ENCODE data around the gene AQP12B. TPM values are rescaled to one million over a fixed set of nuclear protein-coding genes. Genes with fewer than 3 reads are reported as not detected.
"Not testable (repeated sequence)": the region's sequence is repeated elsewhere in the genome, so short reads cannot be mapped to it uniquely, and the experiment has no call there.

Gene AQP12B
- total and polyA plus RNA-seq, 2 donors from 2014 or later: not detected

DNA sequence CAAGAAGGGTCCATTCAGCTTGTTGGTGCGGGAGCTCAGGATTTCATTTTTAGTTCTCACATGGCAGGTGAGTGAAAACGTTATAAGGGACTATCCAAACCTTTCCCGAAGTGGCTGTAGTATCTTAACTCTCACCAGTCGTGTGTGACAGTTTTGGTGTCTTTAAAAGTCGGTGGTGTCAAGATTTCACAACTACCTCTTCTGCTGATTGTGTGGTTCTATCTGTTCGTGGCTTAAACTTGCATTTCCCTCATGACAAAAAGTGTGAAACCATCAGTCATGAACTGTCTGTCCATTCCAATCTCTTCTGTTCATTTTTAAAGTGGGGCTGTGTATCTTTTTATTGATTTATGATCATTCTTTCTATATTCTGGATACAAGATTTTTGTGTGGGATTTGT is 3.8 kb upstream of the AQP12B start:
- H3K9ac ChIP-seq (ENCODE audit: low read length in 3 of 3): peak overlapping the region in 1 of 3 donors; percentile 7
- H3K4me1 ChIP-seq (ENCODE audit: control insufficient read depth in 2 of 3, insufficient read depth in 2 of 3, low read depth in 1 of 3, low read length in 3 of 3): peaks cover 0 to 3% (median 2%) of the 10 kb centered on the region in 3 donors
- H3K4me3 ChIP-seq (ENCODE audit: low read length in 3 of 3): no peak overlapping the region
- no peaks in the 10 kb centered on the region for H3K36me3 ChIP-seq (ENCODE audit: control insufficient read depth in 2 of 3, insufficient read depth in 3 of 3, low read length in 3 of 3)
- H3K27me3 ChIP-seq (ENCODE audit: control insufficient read depth, insufficient read depth, low read length): no peaks in the 10 kb centered on the region
- intact Hi-C loops (cut with DNase I): no loop called here
- H3K9me3 ChIP-seq (ENCODE audit: control insufficient read depth in 2 of 3, insufficient read depth in 1 of 3, low read length in 3 of 3): no peaks in the 10 kb centered on the region
- FAIRE-seq (no peak), DNase-seq (no peak)
- TF ChIP-seq, protein P1, sequence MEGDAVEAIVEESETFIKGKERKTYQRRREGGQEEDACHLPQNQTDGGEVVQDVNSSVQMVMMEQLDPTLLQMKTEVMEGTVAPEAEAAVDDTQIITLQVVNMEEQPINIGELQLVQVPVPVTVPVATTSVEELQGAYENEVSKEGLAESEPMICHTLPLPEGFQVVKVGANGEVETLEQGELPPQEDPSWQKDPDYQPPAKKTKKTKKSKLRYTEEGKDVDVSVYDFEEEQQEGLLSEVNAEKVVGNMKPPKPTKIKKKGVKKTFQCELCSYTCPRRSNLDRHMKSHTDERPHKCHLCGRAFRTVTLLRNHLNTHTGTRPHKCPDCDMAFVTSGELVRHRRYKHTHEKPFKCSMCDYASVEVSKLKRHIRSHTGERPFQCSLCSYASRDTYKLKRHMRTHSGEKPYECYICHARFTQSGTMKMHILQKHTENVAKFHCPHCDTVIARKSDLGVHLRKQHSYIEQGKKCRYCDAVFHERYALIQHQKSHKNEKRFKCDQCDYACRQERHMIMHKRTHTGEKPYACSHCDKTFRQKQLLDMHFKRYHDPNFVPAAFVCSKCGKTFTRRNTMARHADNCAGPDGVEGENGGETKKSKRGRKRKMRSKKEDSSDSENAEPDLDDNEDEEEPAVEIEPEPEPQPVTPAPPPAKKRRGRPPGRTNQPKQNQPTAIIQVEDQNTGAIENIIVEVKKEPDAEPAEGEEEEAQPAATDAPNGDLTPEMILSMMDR (IDR thresholded peaks at IDR 0.05; ENCODE audit: borderline replicate concordance, extremely low read depth, insufficient read depth): no peak
- no peak overlapping the region for H3K27ac ChIP-seq (ENCODE audit: low read depth in 2 of 2, low read length in 2 of 2)

DNA sequence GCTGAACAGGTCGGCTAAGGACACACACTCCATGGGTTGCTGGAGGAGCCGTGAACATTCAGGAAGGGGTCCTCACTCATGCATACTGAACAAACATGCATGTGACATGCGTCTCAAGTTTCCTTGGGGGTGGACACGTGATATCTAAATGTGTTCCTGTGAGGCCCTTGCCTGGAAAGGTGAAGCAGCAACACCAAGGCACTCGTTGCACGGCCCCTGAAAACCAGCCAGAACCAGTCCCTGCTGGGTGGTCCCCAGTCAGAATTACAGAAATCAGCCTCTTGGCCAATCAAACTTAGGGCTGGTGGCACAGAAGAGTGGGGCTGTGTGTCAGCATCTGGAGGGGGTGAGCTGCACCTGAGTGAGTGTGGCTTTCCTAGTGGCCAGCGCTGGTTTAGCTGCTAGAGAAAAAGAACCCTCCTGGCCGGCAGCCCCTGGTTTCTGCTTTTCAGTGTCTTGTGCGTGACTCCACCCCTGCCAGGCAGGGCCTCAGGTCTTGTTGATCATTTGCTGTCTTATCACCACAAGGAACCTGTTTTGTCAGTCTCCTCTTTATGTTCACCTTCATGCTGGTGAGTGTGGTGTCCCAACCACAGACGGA is 3.2 kb upstream of the AQP12B start:
- H3K9ac ChIP-seq (ENCODE audit: low read length in 3 of 3): peak overlapping the region in 1 of 3 donors; percentile 7
- intact Hi-C loops (cut with DNase I): no loop called here
- no peak overlapping the region for H3K27ac ChIP-seq (ENCODE audit: low read depth in 2 of 2, low read length in 2 of 2)
- peak; percentile 64 to 96 (median 90) for DNase-seq
- peaks cover 0 to 3% (median 2%) of the 10 kb centered on the region in 3 donors for H3K4me1 ChIP-seq (ENCODE audit: control insufficient read depth in 2 of 3, insufficient read depth in 2 of 3, low read depth in 1 of 3, low read length in 3 of 3)
- no peaks in the 10 kb centered on the region for H3K36me3 ChIP-seq (ENCODE audit: control insufficient read depth in 2 of 3, insufficient read depth in 3 of 3, low read length in 3 of 3)
- no peaks in the 10 kb centered on the region for H3K9me3 ChIP-seq (ENCODE audit: control insufficient read depth in 2 of 3, insufficient read depth in 1 of 3, low read length in 3 of 3)
- TF ChIP-seq, protein P1 (IDR thresholded peaks at IDR 0.05; ENCODE audit: borderline replicate concordance, extremely low read depth, insufficient read depth): no peak
- FAIRE-seq: no peak
- H3K27me3 ChIP-seq (ENCODE audit: control insufficient read depth, insufficient read depth, low read length): no peaks in the 10 kb centered on the region
- no peak overlapping the region for H3K4me3 ChIP-seq (ENCODE audit: low read length in 3 of 3)

DNA sequence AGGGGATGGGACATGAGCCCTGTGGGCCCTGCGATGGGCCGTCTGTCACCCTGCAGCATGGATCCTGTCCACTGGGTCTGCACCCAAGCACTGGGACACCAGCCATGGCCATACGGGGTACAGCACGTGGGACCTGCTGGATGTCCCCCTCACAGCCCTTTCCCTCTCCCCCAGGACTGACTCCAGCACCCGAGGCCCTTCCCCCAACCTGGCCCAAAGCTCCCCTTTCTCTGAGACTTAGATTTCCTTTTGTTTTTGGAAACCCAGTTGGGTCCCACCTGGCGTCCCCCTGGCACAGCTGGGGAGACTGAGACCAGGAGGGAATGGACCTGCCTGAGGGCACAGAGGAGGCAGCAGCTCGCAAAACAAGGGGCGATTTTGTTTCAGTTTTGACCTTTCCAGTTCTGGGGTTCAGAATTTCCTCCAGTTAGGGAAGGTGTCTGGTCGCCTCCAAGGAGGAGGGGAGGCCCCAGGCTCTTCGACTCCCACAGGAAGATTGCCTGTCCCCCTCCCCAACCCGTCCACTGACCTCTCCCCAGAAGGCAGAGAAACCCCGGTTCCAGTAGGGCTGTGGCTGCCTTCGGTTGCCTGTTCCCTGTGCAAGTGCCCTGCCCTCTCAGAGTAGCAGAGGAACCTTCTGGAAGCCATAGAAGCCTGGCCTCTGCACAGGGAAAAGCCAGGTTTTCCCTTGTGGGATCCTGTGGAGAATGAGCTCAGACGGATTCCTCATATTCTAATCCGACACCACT is 1.5 kb upstream of the AQP12B start:
- H3K27ac ChIP-seq (ENCODE audit: low read depth in 2 of 2, low read length in 2 of 2); H3K4me1 ChIP-seq (ENCODE audit: control insufficient read depth in 2 of 3, insufficient read depth in 2 of 3, low read depth in 1 of 3, low read length in 3 of 3); H3K27me3 ChIP-seq (ENCODE audit: control insufficient read depth, insufficient read depth, low read length); intact Hi-C loops (cut with DNase I); H3K9me3 ChIP-seq (ENCODE audit: control insufficient read depth in 2 of 3, insufficient read depth in 1 of 3, low read length in 3 of 3); FAIRE-seq; H3K4me3 ChIP-seq (ENCODE audit: low read length in 3 of 3); H3K9ac ChIP-seq (ENCODE audit: low read length in 3 of 3); H3K36me3 ChIP-seq (ENCODE audit: control insufficient read depth in 2 of 3, insufficient read depth in 3 of 3, low read length in 3 of 3): not testable (repeated sequence)
- DNase-seq: peak in 2 of 5 donors; percentile 38 to 51

DNA sequence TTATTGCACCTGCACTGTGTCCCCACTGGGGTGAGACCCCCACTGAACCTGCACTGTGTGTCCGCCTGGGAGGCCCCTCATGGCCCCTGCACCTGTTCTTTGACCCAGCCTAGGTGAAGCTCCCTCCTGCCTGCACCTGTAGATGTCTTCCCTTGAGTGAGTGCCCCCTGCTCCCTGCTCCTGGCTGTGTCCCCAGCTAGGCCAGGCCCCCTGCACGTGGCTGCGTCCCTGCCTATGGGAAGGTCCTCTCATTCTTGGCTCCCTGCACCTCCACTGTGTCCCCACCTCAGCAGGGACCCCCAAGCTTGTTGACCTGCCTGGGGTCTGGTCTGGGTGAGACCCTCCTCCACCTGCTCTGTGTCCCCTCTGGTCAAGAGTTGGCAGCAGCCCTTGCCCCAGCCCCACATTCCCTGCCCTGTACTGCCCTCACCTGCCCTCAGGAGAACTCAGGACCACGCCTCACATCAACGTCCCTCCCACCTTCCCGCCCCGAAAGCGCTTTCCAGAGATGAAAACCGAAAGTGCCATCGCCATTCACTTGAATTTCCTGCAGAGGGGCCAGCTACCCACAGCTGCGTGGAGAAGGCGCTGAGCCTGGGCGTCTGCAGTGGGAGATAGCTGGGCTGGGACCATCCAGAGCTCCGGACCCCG is 769 bp upstream of the AQP12B start:
- H3K36me3 ChIP-seq (ENCODE audit: control insufficient read depth in 2 of 3, insufficient read depth in 3 of 3, low read length in 3 of 3); H3K4me3 ChIP-seq (ENCODE audit: low read length in 3 of 3); H3K27me3 ChIP-seq (ENCODE audit: control insufficient read depth, insufficient read depth, low read length); H3K9me3 ChIP-seq (ENCODE audit: control insufficient read depth in 2 of 3, insufficient read depth in 1 of 3, low read length in 3 of 3); intact Hi-C loops (cut with DNase I); FAIRE-seq; H3K27ac ChIP-seq (ENCODE audit: low read depth in 2 of 2, low read length in 2 of 2); H3K4me1 ChIP-seq (ENCODE audit: control insufficient read depth in 2 of 3, insufficient read depth in 2 of 3, low read depth in 1 of 3, low read length in 3 of 3); H3K9ac ChIP-seq (ENCODE audit: low read length in 3 of 3): not testable (repeated sequence)
- peak in 1 of 5 donors; percentile 53 for DNase-seq

DNA sequence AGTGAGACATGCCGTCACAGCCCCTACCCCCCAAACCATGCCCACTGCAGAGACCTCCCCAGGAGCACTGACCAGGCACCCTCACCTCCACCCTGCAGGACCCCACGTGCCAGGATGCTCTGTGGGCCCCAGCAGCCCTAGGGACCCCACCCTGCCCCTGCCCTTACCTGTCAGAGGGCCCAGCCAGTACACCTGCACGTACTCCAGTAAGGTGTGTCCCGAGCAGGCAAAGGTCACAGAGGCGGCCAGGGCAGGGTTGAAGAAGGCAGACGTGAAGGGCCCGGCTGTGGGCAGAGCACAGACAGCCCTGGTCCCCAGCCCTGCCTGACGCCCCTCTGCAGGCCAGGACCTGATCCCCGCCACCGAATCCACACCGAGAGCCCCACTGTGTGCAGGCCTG is 2.5 kb downstream of the AQP12B start:
- H3K36me3 ChIP-seq (ENCODE audit: control insufficient read depth in 2 of 3, insufficient read depth in 3 of 3, low read length in 3 of 3); H3K27me3 ChIP-seq (ENCODE audit: control insufficient read depth, insufficient read depth, low read length); H3K9me3 ChIP-seq (ENCODE audit: control insufficient read depth in 2 of 3, insufficient read depth in 1 of 3, low read length in 3 of 3); H3K4me1 ChIP-seq (ENCODE audit: control insufficient read depth in 2 of 3, insufficient read depth in 2 of 3, low read depth in 1 of 3, low read length in 3 of 3); intact Hi-C loops (cut with DNase I); FAIRE-seq; H3K4me3 ChIP-seq (ENCODE audit: low read length in 3 of 3); DNase-seq; H3K27ac ChIP-seq (ENCODE audit: low read depth in 2 of 2, low read length in 2 of 2); H3K9ac ChIP-seq (ENCODE audit: low read length in 3 of 3): not testable (repeated sequence)

DNA sequence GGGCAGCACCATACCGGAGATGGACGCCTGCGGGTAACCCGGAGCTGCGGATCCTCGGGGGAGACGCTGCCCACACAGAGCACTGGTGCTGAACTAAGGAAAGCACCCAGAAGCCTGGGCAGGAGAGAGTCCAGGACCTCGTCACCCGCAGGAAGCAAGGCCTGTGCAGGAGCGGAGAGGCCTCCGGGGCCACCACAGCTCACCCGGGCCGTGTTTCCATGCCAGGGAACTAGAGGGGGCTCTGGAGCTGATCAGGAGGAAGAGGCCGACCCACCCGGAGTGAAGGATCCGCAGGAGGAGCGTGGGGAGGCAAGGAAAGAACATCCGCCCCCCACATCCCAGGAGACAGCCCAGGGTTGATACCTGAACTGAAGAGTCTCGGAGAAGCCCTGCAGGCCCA is 3.8 kb downstream of the AQP12B start:
- H3K4me1 ChIP-seq (ENCODE audit: control insufficient read depth in 2 of 3, insufficient read depth in 2 of 3, low read depth in 1 of 3, low read length in 3 of 3); H3K9me3 ChIP-seq (ENCODE audit: control insufficient read depth in 2 of 3, insufficient read depth in 1 of 3, low read length in 3 of 3); H3K27me3 ChIP-seq (ENCODE audit: control insufficient read depth, insufficient read depth, low read length); intact Hi-C loops (cut with DNase I); H3K36me3 ChIP-seq (ENCODE audit: control insufficient read depth in 2 of 3, insufficient read depth in 3 of 3, low read length in 3 of 3); FAIRE-seq; H3K27ac ChIP-seq (ENCODE audit: low read depth in 2 of 2, low read length in 2 of 2); DNase-seq; H3K4me3 ChIP-seq (ENCODE audit: low read length in 3 of 3); H3K9ac ChIP-seq (ENCODE audit: low read length in 3 of 3): not testable (repeated sequence)
